ENCODE data around the gene XRCC3.

The XRCC3 gene

GRCh38 chr14:103679351-103679750 lies 35.9 kb downstream of the XRCC3 start:
- peak overlapping the region; percentile 70 for H3K27ac Mint-ChIP-seq
- no peaks in the 10 kb centered on the region for H3K9me3 Mint-ChIP-seq
- no peaks in the 10 kb centered on the region for H3K27me3 Mint-ChIP-seq
- H3K4me1 Mint-ChIP-seq (ENCODE audit: low read depth): peaks cover 13% of the 10 kb centered on the region
- H3K36me3 Mint-ChIP-seq (ENCODE audit: low read depth): peaks cover 100% of the 10 kb centered on the region
- intact Hi-C loops (cut with micrococcal nuclease): loop anchor here (1.0 to 5.0 kb wide), 2 partner anchors 72 to 107 kb away; no protein-coding TSS in a partner anchor
- H3K4me3 Mint-ChIP-seq: no peak overlapping the region

GRCh38 chr14:103676881-103677675 lies 38.2 kb downstream of the XRCC3 start:
- Mint-ChIP-seq H3K36me3 (ENCODE audit: low read depth) (peaks cover 99% of the 10 kb centered on the region), H3K4me1 (ENCODE audit: low read depth) (peaks cover 13% of the 10 kb centered on the region), H3K4me3 (no peak overlapping the region), H3K9me3 (no peaks in the 10 kb centered on the region), H3K27ac (no peak overlapping the region), H3K27me3 (no peaks in the 10 kb centered on the region)
- intact Hi-C loops (cut with micrococcal nuclease): loop anchor here (5.0 kb wide), 1 partner anchor 70 kb away; no protein-coding TSS in a partner anchor

- intact Hi-C loops (cut with micrococcal nuclease): loop anchor here (5.0 kb wide), 1 partner anchor 69 kb away; no protein-coding TSS in a partner anchor
- H3K27ac Mint-ChIP-seq: no peak overlapping the region
Measured at GRCh38 chr14:103675957-103676356, 39.3 kb downstream of the XRCC3 start.

GRCh38 chr14:103671911-103672310 lies 43.3 kb downstream of the XRCC3 start:
- H3K4me1 Mint-ChIP-seq (ENCODE audit: low read depth): no peaks in the 10 kb centered on the region
- no peaks in the 10 kb centered on the region for H3K9me3 Mint-ChIP-seq
- H3K36me3 Mint-ChIP-seq (ENCODE audit: low read depth): peaks cover 98% of the 10 kb centered on the region
- H3K27ac Mint-ChIP-seq: no peak overlapping the region
- no peaks in the 10 kb centered on the region for H3K27me3 Mint-ChIP-seq
- intact Hi-C loops (cut with micrococcal nuclease): no loop called here
- no peak overlapping the region for H3K4me3 Mint-ChIP-seq

More at GRCh38 chr14:103675957-103676356, 39.3 kb downstream of the XRCC3 start:
- no peaks in the 10 kb centered on the region for H3K9me3 Mint-ChIP-seq
- H3K27me3 Mint-ChIP-seq: no peaks in the 10 kb centered on the region
- peaks cover 99% of the 10 kb centered on the region for H3K36me3 Mint-ChIP-seq (ENCODE audit: low read depth)
- H3K4me3 Mint-ChIP-seq: no peak overlapping the region
- H3K4me1 Mint-ChIP-seq (ENCODE audit: low read depth): peaks cover 13% of the 10 kb centered on the region

GRCh38 chr14:103669370-103669769 lies 45.9 kb downstream of the XRCC3 start:
- Mint-ChIP-seq H3K36me3 (ENCODE audit: low read depth) (peaks cover 97% of the 10 kb centered on the region), H3K27me3 (no peaks in the 10 kb centered on the region), H3K4me1 (ENCODE audit: low read depth) (no peaks in the 10 kb centered on the region), H3K27ac (no peak overlapping the region), H3K4me3 (no peak overlapping the region), H3K9me3 (no peaks in the 10 kb centered on the region)
- intact Hi-C loops (cut with micrococcal nuclease): no loop called here

GRCh38 chr14:103668117-103668516 lies 47.1 kb downstream of the XRCC3 start:
- H3K36me3 Mint-ChIP-seq (ENCODE audit: low read depth): peaks cover 98% of the 10 kb centered on the region
- intact Hi-C loops (cut with micrococcal nuclease): no loop called here
- peaks cover 10% of the 10 kb centered on the region for H3K4me1 Mint-ChIP-seq (ENCODE audit: low read depth)
- H3K4me3 Mint-ChIP-seq: no peak overlapping the region
- H3K27me3 Mint-ChIP-seq: no peaks in the 10 kb centered on the region
- H3K9me3 Mint-ChIP-seq: no peaks in the 10 kb centered on the region
- no peak overlapping the region for H3K27ac Mint-ChIP-seq

- Mint-ChIP-seq H3K4me1 (ENCODE audit: low read depth) (peaks cover 10% of the 10 kb centered on the region), H3K9me3 (no peaks in the 10 kb centered on the region), H3K27ac (no peak overlapping the region), H3K4me3 (no peak overlapping the region), H3K27me3 (no peaks in the 10 kb centered on the region), H3K36me3 (ENCODE audit: low read depth) (peaks cover 98% of the 10 kb centered on the region)
- intact Hi-C loops (cut with micrococcal nuclease): no loop called here
Measured at GRCh38 chr14:103667671-103668070, 47.6 kb downstream of the XRCC3 start.

GRCh38 chr14:103663506-103663905 lies 51.7 kb downstream of the XRCC3 start:
- H3K9me3 Mint-ChIP-seq: no peaks in the 10 kb centered on the region
- no peak overlapping the region for H3K4me3 Mint-ChIP-seq
- intact Hi-C loops (cut with micrococcal nuclease): no loop called here
- H3K27me3 Mint-ChIP-seq: no peaks in the 10 kb centered on the region
- H3K4me1 Mint-ChIP-seq (ENCODE audit: low read depth): peaks cover 10% of the 10 kb centered on the region
- no peak overlapping the region for H3K27ac Mint-ChIP-seq
- peaks cover 98% of the 10 kb centered on the region for H3K36me3 Mint-ChIP-seq (ENCODE audit: low read depth)

- no peaks in the 10 kb centered on the region for H3K9me3 Mint-ChIP-seq
- no peak overlapping the region for H3K4me3 Mint-ChIP-seq
- H3K36me3 Mint-ChIP-seq (ENCODE audit: low read depth): peaks cover 99% of the 10 kb centered on the region
Measured at GRCh38 chr14:103662591-103662990, 52.7 kb downstream of the XRCC3 start.

GRCh38 chr14:103662029-103662428 lies 53.2 kb downstream of the XRCC3 start:
- Mint-ChIP-seq H3K36me3 (ENCODE audit: low read depth) (peaks cover 99% of the 10 kb centered on the region), H3K4me3 (no peak overlapping the region), H3K4me1 (ENCODE audit: low read depth) (peaks cover 23% of the 10 kb centered on the region), H3K27ac (no peak overlapping the region), H3K9me3 (no peaks in the 10 kb centered on the region), H3K27me3 (no peaks in the 10 kb centered on the region)
- intact Hi-C loops (cut with micrococcal nuclease): no loop called here

More at GRCh38 chr14:103662591-103662990, 52.7 kb downstream of the XRCC3 start:
- Mint-ChIP-seq H3K27ac (no peak overlapping the region), H3K4me1 (ENCODE audit: low read depth) (peaks cover 17% of the 10 kb centered on the region), H3K27me3 (no peaks in the 10 kb centered on the region)
- intact Hi-C loops (cut with micrococcal nuclease): no loop called here

GRCh38 chr14:103659631-103660030 lies 55.6 kb downstream of the XRCC3 start:
- no peak overlapping the region for H3K27ac Mint-ChIP-seq
- H3K4me3 Mint-ChIP-seq: no peak overlapping the region
- H3K4me1 Mint-ChIP-seq (ENCODE audit: low read depth): peaks cover 41% of the 10 kb centered on the region
- no peaks in the 10 kb centered on the region for H3K9me3 Mint-ChIP-seq
- peaks cover 100% of the 10 kb centered on the region for H3K36me3 Mint-ChIP-seq (ENCODE audit: low read depth)
- H3K27me3 Mint-ChIP-seq: no peaks in the 10 kb centered on the region
- intact Hi-C loops (cut with micrococcal nuclease): no loop called here

- Mint-ChIP-seq H3K4me1 (ENCODE audit: low read depth) (peaks cover 42% of the 10 kb centered on the region), H3K27me3 (no peaks in the 10 kb centered on the region), H3K4me3 (no peak overlapping the region), H3K36me3 (ENCODE audit: low read depth) (peaks cover 100% of the 10 kb centered on the region), H3K9me3 (no peaks in the 10 kb centered on the region), H3K27ac (peak overlapping the region; percentile 66)
- intact Hi-C loops (cut with micrococcal nuclease): no loop called here
Measured at GRCh38 chr14:103657471-103657870, 57.8 kb downstream of the XRCC3 start.

- H3K4me1 Mint-ChIP-seq (ENCODE audit: low read depth): peaks cover 43% of the 10 kb centered on the region
- intact Hi-C loops (cut with micrococcal nuclease): no loop called here
- no peak overlapping the region for H3K4me3 Mint-ChIP-seq
- peaks cover 94% of the 10 kb centered on the region for H3K36me3 Mint-ChIP-seq (ENCODE audit: low read depth)
- H3K27me3 Mint-ChIP-seq: no peaks in the 10 kb centered on the region
- peak overlapping the region; percentile 66 for H3K27ac Mint-ChIP-seq
- no peaks in the 10 kb centered on the region for H3K9me3 Mint-ChIP-seq
Measured at GRCh38 chr14:103656756-103657133, 58.5 kb downstream of the XRCC3 start.

GRCh38 chr14:103656031-103656755 lies 59.1 kb downstream of the XRCC3 start:
- peak overlapping the region; percentile 66 for H3K27ac Mint-ChIP-seq
- H3K9me3 Mint-ChIP-seq: no peaks in the 10 kb centered on the region
- peaks cover 89% of the 10 kb centered on the region for H3K36me3 Mint-ChIP-seq (ENCODE audit: low read depth)
- intact Hi-C loops (cut with micrococcal nuclease): no loop called here
- peaks cover 49% of the 10 kb centered on the region for H3K4me1 Mint-ChIP-seq (ENCODE audit: low read depth)
- no peak overlapping the region for H3K4me3 Mint-ChIP-seq
- H3K27me3 Mint-ChIP-seq: no peaks in the 10 kb centered on the region
